COR-L47 (cell line): Measurements from ENCODE around the gene ALG13.
A peak's percentile ranks its signal among the peaks of the same experiment; 100 is the strongest.
"Not testable (repeated sequence)": the region's sequence is repeated elsewhere in the genome, so short reads cannot be mapped to it uniquely, and the experiment has no call there.

Source experiments
- DNase-seq: peaks from one replicate; lab custom pipeline; 2025; lab: John Stamatoyannopoulos, UW

ALG13 gene

DNA sequence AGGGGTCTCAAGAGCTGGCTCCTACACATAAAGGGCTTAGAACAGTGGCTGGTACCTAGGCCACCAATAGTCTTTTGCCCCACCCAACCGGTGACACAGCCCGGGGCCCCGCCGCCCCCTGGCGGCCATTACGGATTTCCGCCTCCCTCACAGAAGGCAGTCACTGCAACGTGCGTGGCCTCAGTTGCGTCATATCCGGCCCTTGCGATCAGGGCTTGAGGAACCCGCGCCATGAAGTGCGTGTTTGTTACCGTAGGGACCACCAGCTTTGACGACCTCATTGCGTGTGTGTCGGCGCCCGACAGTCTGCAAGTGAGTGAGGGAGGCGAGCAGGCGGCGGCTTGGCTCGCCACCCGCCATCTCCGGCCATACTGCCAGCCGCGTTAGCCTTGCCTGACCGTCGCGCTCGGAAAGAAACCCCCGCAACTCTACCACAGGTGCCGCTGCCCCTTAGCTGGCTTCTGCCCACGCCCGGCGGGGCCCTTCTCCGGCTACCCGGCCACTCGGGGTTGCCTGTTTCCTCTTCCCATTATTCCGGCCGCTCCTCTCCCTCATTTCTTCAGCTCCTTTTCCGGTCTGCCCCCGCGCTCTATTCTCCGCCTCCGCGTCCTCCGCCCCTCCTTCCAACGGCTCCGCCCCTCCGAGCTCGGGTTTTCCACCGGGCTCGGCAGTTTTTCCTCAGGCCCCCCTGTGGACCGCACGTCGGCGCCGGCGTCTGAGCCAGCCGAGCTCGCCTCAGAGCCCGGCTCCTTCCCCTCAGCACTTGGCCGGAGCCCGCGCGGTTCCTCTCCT lies at the start of gene ALG13:
TSS of gene ALG13 (plus strand) at position 183 of the 792 bp plus-strand sequence. CDS start at position 232, 49 bp downstream.
- peak; percentile 80 for DNase-seq

DNA sequence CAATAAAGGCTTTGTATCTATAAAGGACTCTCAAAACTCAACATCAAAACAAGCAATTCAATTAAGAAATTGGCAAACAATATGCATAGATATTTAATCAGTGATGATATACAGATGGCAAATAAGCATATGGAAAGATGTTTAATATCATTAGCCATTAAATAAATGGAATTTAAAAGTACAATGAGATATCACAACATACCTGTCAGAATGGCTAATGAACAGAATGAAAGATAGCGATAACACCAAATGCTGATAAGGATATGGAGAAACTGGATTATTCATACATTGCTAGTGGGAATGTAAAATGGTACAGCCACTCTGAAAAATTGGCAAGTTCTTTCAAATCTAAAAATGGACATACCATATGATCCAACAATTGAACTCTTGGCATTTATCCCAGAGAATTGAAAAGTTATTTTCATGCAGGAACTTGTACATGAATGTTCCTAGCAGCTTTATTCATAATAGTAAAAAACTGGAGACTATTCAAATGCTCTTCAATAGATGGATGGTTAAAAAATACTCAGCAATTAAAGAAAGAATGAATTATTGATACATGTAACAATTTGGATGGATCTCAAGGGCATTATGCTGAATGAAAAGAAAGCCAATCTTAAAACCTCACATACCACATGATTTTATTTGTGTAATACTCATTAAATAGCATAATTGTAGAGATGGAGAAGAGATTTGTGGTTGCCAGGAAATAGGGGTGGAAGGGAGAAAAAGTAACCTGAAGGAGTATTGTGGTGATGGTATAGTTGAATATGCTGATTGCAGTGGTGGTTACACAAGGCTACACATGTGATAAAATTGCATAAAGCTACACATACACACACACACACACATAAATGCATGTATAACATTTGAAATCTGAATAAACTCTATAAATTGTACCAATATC lies 45.9 kb upstream of the ALG13 start:
- no peak for DNase-seq

DNA sequence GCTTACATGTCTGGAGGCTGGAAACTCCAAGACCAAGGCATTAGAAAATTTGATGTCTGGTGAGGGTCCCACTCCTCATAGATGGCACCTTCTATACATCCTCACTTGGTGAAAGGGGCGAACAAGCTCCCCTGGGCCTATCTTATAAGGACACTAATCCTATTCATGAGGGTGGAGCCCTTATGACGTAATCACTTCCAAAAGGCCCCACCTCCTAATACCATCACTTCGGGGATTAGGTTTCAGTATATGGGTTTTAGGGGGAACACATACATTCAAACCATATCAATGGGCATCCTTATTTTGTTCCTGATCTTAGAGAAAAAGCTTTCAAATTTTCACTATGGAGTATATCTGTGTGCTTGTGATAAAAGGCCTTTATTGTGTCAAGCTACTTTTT lies 39.0 kb upstream of the ALG13 start:
- no peak for DNase-seq

GRCh38 chrX:111645165-111645564 lies 35.8 kb upstream of the ALG13 start:
- DNase-seq = not testable (repeated sequence)

- DNase-seq = no peak
Observed at GRCh38 chrX:111645607-111646006, 35.4 kb upstream of the ALG13 start.

DNA sequence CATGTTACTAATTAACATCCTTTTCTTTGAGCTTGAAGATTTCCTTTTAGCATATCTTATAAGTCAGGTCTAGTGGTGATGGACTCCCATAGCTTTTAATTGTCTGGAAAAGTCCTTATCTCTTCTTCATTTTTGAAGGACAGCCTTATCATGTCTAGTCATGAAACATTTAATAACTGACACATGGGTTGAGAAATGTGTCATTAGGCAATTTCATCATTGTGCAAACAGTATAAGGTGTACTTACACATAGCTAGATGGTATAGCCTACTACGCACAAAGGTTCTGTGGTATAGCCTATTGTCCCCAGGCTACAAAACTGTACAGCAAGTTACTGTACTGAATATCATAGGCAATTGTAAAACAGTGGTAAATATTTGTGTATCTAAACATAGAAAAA lies 34.5 kb upstream of the ALG13 start:
- no peak for DNase-seq

GRCh38 chrX:111648802-111649201 lies 32.2 kb upstream of the ALG13 start:
- DNase-seq = no peak

DNA sequence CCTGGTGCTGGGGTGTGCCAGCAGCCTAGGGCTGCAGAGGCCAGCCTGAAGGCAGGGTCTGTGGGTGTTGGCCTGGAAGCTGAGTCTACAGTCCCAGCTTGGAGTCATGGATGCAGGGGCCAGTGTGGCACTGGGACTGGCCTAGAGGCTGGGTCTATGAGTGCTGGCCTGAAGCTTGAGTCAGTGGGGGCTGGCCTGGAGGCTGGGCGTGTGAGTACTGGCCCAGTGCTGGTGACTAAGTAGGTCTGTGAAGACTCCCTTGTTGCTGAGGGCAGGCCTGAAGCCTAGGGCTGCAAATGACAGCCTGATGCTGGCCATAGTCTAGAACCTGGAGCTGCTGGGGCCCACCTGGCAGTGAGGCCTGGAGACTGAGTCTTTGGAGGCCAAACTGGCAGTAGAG lies 31.3 kb upstream of the ALG13 start:
- DNase-seq = no peak

- no peak for DNase-seq
Observed at GRCh38 chrX:111650845-111651244, 30.1 kb upstream of the ALG13 start.

DNA sequence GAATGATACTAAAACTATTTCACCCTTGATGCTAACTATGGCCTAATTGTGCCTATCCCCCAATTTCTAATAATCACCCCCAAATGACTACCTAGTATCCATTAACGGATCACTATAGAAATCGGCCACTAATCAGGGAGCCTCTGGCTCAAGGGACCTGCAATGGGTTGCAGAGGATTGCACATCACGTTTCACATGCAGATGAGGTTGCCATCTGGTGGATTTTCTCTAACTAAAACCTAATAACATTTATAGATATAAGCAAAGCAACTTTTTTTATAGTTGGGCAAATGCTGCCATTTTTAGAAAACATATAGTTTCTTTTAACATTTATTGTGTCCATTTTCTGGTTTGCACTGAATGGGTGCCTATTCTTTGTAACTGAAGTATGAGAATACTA lies 28.3 kb upstream of the ALG13 start:
- no peak for DNase-seq

DNA sequence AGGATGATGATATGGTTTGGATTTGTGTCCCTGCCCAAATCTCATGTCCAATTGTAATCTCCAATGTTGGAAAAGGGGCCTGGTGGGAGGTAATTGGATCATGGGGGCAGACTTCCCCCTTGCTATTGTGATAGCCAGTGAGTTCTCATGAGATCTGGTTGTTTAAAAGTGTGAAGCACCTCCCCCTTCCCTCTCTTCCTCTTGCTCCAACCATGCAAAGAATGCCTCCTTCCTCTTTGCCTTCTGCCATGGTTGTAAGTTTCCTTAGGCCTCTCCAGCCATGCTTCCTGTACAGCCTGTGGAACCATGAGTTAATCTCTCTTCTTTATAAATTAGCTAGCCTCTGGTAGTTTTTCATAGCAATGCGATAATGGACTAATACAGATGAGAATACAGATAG lies 19.7 kb upstream of the ALG13 start:
- DNase-seq = no peak

DNA sequence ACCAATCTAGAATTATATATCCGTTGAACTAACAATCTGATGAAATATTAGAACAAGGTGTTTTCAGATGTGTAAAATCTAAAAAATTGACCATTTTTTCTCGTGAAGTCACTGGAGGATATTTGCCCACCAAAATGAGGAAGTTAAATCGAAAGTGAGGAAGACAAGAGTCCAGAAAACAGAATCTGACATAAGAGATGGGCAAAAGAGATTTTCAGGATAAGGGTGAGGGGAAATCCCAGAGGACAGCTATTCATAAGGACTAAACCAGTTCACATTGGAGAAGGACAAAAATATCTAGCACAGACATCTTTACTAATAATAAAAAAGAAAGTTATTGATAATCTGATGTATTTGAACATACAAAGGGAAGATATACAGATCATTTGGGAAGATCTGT lies 18.7 kb upstream of the ALG13 start:
- no peak for DNase-seq

GRCh38 chrX:111671668-111672067 lies 9.3 kb upstream of the ALG13 start:
- no peak for DNase-seq

GRCh38 chrX:111687305-111687704 lies 6.3 kb downstream of the ALG13 start:
- DNase-seq = no peak

DNA sequence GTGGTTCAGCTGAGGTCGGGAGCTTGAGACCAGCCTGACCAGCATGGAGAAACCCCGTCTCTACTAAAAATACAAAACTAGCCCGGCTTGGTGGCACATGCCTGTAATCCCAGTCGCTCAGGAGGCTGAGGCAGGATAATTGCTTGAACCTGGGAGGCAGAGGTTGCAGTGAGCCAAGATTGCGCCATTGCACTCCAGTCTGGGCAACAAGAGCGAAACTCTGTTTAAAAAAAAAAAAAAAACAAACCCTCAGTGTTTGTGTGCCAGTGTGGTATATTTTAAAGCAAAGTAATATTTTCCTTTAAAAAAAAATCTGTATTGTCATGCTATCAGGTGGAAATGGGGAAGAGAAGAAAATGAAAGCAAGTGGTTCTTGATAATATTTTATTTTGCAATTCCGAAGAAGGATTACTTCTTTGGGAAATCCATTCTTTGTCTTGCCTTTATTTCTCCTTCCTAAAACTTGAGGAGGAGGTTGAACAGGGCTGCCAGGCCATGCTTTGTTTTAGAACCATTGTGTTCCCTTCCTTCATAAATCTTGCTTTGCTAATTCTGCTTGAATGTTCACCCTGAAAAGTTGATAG lies 14.4 kb downstream of the ALG13 start:
- DNase-seq = no peak

- no peak for DNase-seq
Observed at GRCh38 chrX:111719426-111720210, 38.6 kb downstream of the ALG13 start.

DNA sequence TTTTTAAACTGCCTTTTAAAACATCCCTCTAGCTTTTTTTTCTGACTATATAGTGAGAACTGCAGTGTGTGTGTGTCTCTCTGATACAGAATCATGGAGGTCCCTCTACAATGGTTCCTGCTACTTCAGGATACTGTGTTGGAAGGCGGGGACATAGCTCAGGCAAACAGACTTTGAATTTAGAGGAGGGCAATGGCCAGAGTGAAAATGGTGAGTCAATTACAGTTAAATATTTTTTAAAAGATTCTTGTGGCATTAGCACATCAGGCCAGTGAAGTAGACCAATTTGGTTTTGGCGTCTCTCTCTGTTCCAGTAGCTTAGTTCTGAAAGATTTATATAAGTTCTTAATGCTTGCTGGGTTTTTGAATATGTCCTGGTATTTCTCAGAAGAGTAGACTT lies 47.1 kb downstream of the ALG13 start:
- no peak for DNase-seq

DNA sequence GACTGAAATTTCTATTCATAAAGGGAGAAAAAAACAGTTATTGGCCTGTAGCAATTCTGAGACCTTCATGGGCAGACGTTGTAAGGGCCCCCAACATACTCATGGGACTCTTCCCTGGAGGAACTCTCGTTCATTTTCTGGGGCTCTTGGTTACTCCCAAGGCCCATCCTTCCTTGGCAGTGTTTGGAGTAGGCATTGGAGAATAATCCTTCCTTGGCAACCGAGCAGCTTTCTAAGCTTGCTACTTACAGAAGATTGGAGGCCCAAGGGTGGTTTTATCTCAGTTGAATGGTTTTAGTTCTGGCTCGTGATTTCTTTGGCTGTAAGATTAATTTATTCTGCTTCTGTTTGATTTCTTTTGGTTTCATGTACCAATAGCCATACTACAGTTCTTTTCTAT lies 50.4 kb downstream of the ALG13 start:
- DNase-seq = no peak

GRCh38 chrX:111736571-111736970 lies 55.6 kb downstream of the ALG13 start:
- DNase-seq = no peak

GRCh38 chrX:111742018-111742417 lies 61.0 kb downstream of the ALG13 start:
- no peak for DNase-seq

GRCh38 chrX:111743316-111743715 lies 62.3 kb downstream of the ALG13 start:
- DNase-seq = no peak

DNA sequence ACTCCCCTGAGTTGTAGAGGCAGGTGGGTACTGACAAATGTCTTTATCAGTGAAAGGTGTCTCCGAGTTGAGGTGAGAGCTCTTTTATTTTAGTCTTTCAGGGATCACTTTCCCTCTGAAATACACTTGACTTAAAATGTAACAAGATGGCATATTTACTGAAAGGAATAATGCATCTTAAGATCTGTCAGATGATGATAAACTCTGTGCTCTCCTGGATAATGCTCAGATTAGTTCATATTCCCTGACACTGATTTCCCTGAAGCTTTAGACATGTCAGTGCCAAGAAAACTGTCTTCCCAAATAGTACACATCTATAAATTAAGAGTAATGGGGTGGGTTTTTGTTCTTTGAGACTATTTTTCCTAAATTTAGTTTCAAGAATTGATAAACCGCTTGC lies 75.5 kb downstream of the ALG13 start:
- DNase-seq = no peak
